ENCODE measurements around the gene SLC46A1. TPM values are rescaled to one million over a fixed set of nuclear protein-coding genes. Genes with fewer than 3 reads are reported as not detected.

Gene SLC46A1
- total and polyA plus RNA-seq, 9 of the 15 experiments (the other 6 are each of a cell fraction or from before 2014, with no cell fraction given) = 0.24 to 5.5 (median 3.1) TPM

DNA sequence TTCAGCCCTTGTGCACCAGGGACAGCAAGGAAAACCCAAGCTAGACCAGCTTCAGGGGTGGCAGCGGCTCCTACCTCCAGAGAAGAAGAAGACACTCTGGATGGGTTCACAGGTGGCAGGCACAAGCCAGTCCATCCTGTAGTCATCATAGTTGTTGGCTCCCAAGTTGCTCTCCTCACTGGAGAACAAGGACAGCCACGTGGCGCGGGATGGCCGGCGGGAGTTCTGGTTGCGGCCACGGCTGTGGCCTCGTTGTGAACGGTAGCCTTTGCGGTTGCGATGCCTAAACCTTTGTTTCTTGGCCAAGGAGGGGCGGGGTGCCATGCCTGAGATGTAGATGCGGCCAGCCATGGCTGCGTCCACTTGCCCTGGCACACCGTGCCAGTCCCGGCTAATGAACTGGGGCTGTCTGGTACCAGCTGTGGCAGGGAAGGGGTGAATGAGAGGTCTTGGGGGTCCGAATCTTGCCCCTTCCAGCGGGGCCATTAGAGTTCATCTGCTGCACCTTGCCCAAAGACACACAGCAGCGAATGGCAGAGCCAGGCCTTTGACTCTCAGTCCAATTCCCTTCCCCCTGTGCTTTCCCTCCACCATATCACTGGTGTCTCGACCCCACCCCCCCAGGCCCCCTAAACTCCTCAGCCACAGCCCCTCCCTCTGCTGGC lies 38.2 kb downstream of the SLC46A1 start:
- Histone ChIP-seq H3K27me3 (ENCODE audit: control insufficient read depth in 2 of 2, insufficient read depth in 2 of 2, low read length in 2 of 2) (peaks cover 0 to under 1% of the 10 kb centered on the region in 2 experiments; a peak in 1 of 5 replicates), H2AFZ (ENCODE audit: low read depth, low read length) (no peak overlapping the region), H3K27ac (ENCODE audit: extremely low read depth, low read depth, low read length) (no peak overlapping the region), H3K4me2 (ENCODE audit: insufficient read depth, low read length) (no peak overlapping the region), H3K9me1 (ENCODE audit: control insufficient read depth, insufficient read depth, low read length) (peaks cover 5% of the 10 kb centered on the region), H4K20me1 (replicated peaks; ENCODE audit: control insufficient read depth, insufficient read depth, low read length) (peaks cover 11% of the 10 kb centered on the region), H3K79me2 (ENCODE audit: control insufficient read depth, insufficient read depth, low read length) (no peaks in the 10 kb centered on the region), H3K9me3 (replicated peaks; ENCODE audit: control insufficient read depth, insufficient read depth, low read depth, low read length) (no peaks in the 10 kb centered on the region), H3K9ac (ENCODE audit: insufficient read depth in 1 of 2, low read depth in 2 of 2, low read length in 2 of 2) (no peak overlapping the region), H3K4me3 (no peak overlapping the region), H3K36me3 (ENCODE audit: control insufficient read depth, insufficient read depth, low read length) (peaks cover 16% of the 10 kb centered on the region; the same call in 1 of the 3 replicates), H3K4me1 (replicated peaks in 1 of 2; ENCODE audit: control insufficient read depth in 2 of 2, insufficient read depth in 2 of 2, low read length in 2 of 2) (peaks cover 16 to 45% of the 10 kb centered on the region in 2 experiments)
- no peak for DNase-seq (ENCODE audit: extremely low read depth in 1 of 4, low spot score in 3 of 4)
- ChIA-PET POLR2A (interaction anchor here (0.6 to 3.4 kb wide), 6 partner anchors 10 to 22 kb away, joined by 3 to 31 read pairs (median 6); partner anchors contain the start of gene POLDIP2), CTCF (ENCODE audit: low intra/inter-chr PET ratio) (no interaction called here)
- ATAC-seq = no peak
- WGBS (ENCODE audit: insufficient coverage, low coverage, missing lambda C conversion rate) = 80% methylated on average over 20 of the region's 21 CpGs
- intact Hi-C loops (cut with micrococcal nuclease) (no loop called here), in situ Hi-C loops (cut with MboI) (no loop called here)
- no TSS peak for BruUV-seq (replicated peaks)
- FAIRE-seq = no peak
- TF ChIP-seq RBM14 (IDR thresholded peaks at IDR 0.05; ENCODE audit: borderline replicate concordance, insufficient read depth, low read depth, low read length) = no peak
- TF ChIP-seq TCF15 (CRISPR knock-in tag; IDR thresholded peaks at IDR 0.05) = no peak
- TF ChIP-seq, protein P1, sequence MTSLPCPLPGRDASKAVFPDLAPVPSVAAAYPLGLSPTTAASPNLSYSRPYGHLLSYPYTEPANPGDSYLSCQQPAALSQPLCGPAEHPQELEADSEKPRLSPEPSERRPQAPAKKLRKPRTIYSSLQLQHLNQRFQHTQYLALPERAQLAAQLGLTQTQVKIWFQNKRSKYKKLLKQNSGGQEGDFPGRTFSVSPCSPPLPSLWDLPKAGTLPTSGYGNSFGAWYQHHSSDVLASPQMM (CRISPR knock-in tag; IDR thresholded peaks at IDR 0.05) = no peak
- TF ChIP-seq ZNF77 (CRISPR knock-in tag; IDR thresholded peaks at IDR 0.05) = no peak
- TF ChIP-seq, protein P2, sequence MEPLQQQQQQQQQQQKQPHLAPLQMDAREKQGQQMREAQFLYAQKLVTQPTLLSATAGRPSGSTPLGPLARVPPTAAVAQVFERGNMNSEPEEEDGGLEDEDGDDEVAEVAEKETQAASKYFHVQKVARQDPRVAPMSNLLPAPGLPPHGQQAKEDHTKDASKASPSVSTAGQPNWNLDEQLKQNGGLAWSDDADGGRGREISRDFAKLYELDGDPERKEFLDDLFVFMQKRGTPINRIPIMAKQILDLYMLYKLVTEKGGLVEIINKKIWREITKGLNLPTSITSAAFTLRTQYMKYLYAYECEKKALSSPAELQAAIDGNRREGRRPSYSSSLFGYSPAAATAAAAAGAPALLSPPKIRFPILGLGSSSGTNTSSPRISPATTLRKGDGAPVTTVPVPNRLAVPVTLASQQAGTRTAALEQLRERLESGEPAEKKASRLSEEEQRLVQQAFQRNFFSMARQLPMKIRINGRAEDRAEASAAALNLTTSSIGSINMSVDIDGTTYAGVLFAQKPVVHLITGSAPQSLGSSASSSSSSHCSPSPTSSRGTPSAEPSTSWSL (CRISPR knock-in tag; IDR thresholded peaks at IDR 0.05; ENCODE audit: borderline replicate concordance) = no peak
- TF ChIP-seq, protein P3, sequence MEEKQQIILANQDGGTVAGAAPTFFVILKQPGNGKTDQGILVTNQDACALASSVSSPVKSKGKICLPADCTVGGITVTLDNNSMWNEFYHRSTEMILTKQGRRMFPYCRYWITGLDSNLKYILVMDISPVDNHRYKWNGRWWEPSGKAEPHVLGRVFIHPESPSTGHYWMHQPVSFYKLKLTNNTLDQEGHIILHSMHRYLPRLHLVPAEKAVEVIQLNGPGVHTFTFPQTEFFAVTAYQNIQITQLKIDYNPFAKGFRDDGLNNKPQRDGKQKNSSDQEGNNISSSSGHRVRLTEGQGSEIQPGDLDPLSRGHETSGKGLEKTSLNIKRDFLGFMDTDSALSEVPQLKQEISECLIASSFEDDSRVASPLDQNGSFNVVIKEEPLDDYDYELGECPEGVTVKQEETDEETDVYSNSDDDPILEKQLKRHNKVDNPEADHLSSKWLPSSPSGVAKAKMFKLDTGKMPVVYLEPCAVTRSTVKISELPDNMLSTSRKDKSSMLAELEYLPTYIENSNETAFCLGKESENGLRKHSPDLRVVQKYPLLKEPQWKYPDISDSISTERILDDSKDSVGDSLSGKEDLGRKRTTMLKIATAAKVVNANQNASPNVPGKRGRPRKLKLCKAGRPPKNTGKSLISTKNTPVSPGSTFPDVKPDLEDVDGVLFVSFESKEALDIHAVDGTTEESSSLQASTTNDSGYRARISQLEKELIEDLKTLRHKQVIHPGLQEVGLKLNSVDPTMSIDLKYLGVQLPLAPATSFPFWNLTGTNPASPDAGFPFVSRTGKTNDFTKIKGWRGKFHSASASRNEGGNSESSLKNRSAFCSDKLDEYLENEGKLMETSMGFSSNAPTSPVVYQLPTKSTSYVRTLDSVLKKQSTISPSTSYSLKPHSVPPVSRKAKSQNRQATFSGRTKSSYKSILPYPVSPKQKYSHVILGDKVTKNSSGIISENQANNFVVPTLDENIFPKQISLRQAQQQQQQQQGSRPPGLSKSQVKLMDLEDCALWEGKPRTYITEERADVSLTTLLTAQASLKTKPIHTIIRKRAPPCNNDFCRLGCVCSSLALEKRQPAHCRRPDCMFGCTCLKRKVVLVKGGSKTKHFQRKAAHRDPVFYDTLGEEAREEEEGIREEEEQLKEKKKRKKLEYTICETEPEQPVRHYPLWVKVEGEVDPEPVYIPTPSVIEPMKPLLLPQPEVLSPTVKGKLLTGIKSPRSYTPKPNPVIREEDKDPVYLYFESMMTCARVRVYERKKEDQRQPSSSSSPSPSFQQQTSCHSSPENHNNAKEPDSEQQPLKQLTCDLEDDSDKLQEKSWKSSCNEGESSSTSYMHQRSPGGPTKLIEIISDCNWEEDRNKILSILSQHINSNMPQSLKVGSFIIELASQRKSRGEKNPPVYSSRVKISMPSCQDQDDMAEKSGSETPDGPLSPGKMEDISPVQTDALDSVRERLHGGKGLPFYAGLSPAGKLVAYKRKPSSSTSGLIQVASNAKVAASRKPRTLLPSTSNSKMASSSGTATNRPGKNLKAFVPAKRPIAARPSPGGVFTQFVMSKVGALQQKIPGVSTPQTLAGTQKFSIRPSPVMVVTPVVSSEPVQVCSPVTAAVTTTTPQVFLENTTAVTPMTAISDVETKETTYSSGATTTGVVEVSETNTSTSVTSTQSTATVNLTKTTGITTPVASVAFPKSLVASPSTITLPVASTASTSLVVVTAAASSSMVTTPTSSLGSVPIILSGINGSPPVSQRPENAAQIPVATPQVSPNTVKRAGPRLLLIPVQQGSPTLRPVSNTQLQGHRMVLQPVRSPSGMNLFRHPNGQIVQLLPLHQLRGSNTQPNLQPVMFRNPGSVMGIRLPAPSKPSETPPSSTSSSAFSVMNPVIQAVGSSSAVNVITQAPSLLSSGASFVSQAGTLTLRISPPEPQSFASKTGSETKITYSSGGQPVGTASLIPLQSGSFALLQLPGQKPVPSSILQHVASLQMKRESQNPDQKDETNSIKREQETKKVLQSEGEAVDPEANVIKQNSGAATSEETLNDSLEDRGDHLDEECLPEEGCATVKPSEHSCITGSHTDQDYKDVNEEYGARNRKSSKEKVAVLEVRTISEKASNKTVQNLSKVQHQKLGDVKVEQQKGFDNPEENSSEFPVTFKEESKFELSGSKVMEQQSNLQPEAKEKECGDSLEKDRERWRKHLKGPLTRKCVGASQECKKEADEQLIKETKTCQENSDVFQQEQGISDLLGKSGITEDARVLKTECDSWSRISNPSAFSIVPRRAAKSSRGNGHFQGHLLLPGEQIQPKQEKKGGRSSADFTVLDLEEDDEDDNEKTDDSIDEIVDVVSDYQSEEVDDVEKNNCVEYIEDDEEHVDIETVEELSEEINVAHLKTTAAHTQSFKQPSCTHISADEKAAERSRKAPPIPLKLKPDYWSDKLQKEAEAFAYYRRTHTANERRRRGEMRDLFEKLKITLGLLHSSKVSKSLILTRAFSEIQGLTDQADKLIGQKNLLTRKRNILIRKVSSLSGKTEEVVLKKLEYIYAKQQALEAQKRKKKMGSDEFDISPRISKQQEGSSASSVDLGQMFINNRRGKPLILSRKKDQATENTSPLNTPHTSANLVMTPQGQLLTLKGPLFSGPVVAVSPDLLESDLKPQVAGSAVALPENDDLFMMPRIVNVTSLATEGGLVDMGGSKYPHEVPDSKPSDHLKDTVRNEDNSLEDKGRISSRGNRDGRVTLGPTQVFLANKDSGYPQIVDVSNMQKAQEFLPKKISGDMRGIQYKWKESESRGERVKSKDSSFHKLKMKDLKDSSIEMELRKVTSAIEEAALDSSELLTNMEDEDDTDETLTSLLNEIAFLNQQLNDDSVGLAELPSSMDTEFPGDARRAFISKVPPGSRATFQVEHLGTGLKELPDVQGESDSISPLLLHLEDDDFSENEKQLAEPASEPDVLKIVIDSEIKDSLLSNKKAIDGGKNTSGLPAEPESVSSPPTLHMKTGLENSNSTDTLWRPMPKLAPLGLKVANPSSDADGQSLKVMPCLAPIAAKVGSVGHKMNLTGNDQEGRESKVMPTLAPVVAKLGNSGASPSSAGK (IDR thresholded peaks at IDR 0.05) = no peak
- no peak for TF ChIP-seq HIVEP1 (CRISPR knock-in tag; IDR thresholded peaks at IDR 0.05)

Data from K562 (cell line).